GM03348 (cell line): Measurements from ENCODE around the gene RASL10B.
"Not testable (repeated sequence)": the region's sequence is repeated elsewhere in the genome, so short reads cannot be mapped to it uniquely, and the experiment has no call there.

Experiments
- DNase-seq: peaks from one replicate; pipeline ENCODE4 v3.0.0; 2012; ENCODE audit warnings: low spot score

The RASL10B gene

GRCh38 chr17:35742896-35743477, 11.5 kb downstream of the RASL10B start:
- no peak for DNase-seq

GRCh38 chr17:35743626-35744328, 12.3 kb downstream of the RASL10B start:
- DNase-seq: peak; percentile 75

- no peak for DNase-seq
Observed at GRCh38 chr17:35744830-35745229, 13.4 kb downstream of the RASL10B start.

GRCh38 chr17:35745246-35745645, 13.8 kb downstream of the RASL10B start:
- no peak for DNase-seq

- no peak for DNase-seq
Observed at GRCh38 chr17:35745749-35746320, 14.4 kb downstream of the RASL10B start.

DNA sequence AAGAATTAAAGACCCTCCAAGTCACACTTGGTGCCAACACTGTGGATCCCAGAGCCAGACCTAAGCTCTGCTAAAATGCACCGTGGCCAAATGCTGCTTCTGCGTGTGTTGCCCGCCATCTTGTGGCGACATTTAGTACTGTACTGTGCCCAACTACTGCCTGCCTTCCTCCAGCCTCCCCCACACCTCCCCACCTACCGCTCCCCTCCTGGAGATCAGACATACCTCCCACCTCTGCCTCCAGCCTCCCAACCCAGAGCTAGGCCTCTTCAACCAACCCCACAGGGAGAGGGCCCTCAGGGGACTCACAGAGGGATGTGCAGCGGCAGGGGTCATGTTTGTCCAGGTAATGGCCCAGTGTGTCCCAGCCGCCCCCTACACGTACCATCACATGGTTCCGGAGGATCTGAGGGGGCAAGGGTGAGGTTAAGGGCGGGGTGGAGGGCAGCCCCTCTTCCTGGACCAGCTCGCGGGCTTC, 16.1 kb downstream of the RASL10B start:
- DNase-seq: peak; percentile 90

GRCh38 chr17:35748341-35748841, 17.0 kb downstream of the RASL10B start:
- no peak for DNase-seq

- no peak for DNase-seq
Observed at GRCh38 chr17:35748979-35749378, 17.5 kb downstream of the RASL10B start.

DNA sequence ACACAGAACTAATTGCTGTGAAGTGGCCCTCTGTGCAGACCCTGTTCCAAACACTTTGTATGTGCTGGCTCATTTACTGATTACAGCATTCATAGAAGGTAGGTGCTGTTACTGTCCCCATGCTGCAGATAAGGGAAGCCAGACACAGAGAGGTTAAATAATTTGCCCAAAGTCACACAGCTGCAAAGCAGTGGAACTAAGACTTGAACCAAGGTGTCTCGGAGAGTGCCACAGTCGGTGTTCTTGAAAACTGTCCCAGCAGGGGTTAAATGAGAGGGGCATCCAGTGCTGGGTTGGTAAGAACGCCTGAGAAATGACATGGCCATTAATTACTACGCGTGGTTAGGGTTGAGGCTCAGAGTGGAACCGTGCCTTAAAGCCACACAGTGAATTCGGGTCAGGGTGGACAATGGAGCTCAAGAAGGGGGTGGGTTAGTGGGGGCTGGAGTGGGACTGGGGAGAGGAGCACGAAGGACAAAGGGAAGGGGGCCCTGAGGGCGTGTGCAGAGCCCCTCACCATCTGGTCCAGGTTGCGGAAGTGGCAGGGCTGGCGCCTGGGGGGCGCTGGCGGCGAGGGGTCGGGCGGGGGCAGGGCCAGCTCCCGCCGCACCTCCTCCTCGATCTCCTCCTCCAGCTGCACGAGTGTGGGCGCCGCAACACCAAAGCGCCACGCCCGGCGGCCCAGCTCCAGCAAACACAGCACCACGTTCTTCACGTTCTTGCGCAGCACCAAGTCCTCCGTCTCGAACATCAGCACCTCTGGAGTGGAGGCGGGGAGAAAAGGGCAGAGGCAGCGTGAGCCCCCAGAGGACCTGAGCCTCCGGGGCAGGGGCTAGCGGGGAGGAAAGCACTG, 18.3 kb downstream of the RASL10B start:
- peak; percentile 61 for DNase-seq

GRCh38 chr17:35750526-35751395, 19.3 kb downstream of the RASL10B start:
- DNase-seq: peak; percentile 39

DNA sequence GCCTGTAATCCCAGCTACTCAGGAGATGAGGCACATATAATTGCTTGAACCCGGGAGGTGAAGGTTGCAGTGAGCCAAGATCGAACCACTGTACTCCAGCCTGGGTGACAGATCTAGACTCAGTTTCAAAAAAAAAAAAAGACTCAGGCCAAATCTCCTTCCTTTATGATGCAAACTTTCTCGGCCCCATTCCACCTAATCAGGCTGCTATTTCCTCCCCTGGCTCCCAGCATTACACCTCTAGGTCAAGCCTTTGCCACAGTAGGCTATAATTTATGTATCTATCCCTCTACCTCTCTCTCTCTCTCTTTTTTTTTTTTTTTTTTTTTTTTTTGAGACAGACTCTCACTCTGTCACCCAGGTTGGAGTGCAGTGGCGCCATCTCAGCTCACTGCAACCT, 20.1 kb downstream of the RASL10B start:
- not testable (repeated sequence) for DNase-seq

- DNase-seq: no peak
Observed at GRCh38 chr17:35752471-35752870, 21.0 kb downstream of the RASL10B start.

DNA sequence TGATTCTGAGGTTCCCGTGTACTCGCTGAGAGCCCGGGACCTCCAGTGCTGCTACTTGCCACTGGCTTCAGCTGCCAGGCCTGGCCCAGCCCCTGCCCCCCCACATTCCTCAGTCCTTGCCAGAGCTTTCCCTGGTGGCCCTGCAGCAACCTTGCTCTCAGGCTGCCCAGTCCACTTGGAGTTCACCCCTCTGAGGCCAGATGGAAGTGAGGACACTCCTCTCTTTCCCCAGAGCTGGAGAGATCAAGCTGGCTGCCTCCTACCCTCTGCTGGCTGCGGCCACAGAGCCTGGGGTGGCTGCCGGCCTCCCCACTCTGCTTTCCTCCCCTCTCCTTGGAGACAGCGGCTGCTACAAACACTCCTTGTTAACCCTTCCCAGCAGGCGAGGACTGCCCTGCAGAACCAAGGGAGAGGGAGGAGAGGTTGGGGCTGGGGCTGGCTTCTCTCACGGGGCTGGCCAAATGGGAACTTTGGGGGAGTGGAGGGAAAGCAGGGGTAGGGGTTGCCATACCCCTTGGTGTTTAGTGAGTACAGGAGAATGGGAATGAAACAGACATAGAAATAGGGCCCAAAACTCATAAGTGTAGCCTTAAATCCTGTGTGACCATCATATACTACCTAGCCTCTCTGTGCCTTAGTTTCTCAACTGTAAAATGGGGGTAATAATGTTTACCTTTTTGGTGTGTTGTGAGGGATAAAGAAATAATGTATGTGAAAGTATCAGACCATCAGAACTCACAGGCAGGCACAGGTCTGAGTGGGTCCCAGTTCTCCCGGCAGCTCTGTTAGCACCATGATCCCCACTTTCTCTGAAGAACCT, 21.7 kb downstream of the RASL10B start, which contains the start of gene GAS2L2:
GAS2L2 (minus strand) TSS at position 295 of the 820 bp plus-strand sequence. CDS start 389 bp downstream, outside the sequence.
- DNase-seq: no peak

GRCh38 chr17:35757243-35757642, 25.8 kb downstream of the RASL10B start:
- no peak for DNase-seq

GRCh38 chr17:35760587-35760986, 29.1 kb downstream of the RASL10B start, which contains the start of gene C17orf50:
C17orf50 (plus strand) TSS chr17:35760887; CDS start chr17:35760942, 55 bp downstream.
- DNase-seq: no peak

- DNase-seq: no peak
Observed at GRCh38 chr17:35761601-35762000, 30.2 kb downstream of the RASL10B start.

- no peak for DNase-seq
Observed at GRCh38 chr17:35763767-35764122, 32.3 kb downstream of the RASL10B start.

DNA sequence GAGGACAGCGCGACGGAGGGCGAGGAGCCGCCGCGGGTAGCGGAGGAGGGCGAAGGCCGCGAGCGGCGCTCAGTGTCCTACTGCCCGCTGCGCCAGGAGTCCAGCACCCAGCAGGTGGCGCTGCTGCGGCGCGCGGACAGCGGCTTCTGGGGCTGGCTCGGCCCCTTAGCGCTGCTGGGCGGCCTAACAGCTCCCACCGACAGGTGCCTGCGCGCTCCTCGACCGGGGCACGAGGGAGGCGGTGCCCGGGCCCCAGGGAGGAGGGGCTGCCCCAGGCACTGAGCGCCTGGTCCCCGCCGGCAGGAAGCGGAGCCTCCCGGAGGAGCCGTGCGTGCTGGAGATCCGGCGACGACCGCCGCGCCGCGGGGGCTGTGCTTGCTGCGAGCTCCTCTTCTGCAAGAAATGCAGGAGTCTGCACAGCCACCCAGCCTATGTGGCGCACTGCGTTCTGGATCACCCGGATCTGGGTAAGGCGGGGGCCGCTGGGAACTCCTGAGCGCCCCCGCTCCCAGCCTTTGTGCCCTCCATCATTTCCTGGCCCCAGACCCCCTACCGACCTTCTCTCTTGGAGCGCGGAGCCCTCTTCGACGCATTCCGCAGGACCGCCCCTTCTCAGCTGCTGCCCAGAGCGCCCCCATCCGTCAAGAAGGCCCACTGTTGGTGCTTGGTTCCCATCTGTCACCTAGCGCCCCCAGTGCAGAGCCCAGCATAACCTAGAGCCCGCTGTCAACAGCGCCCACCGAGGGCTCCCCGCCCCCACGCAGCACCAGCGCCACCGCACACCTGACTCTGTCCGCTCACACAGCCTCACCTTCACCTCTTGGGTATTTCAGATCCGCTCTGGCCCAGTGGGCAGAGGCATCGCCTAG, 32.9 kb downstream of the RASL10B start:
- peak; percentile 95 for DNase-seq

DNA sequence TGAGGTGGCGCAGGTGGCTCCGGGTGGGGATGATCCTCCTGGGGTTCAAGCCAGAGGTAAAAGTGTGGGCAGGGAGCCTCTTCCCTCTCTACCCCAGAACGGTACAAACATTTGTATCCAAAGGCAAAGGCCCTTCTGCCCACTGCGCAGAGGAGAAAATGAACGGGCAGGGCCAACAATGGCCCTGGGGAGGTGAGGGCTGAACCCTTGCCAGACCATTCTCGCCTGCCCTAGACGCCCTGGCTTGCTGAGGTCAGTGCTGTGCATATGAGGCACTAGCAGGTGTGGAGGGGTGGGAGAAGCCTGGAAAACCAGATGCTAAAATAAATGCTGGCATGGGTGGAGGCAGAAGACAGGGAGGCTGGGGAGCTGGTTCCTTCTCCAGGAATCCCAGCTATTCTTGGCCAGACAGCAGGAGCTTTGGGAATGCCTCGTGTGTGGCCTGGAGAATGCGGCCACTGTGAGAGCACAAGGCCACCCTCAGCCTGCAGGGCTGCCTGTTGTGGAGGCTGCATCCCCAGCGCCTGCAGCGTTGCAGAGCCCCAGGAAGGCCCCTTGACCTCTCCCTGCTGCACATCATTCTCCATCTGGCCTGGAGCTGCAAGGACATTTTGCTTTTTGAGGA, 33.8 kb downstream of the RASL10B start:
- peak; percentile 34 for DNase-seq
